Thyroid gland (tissue), 4 donors: ENCODE measurements around the gene DDX51.

Source experiments
- CTCF ChIP-seq, 6 experiments: fragments of 200-600 bp in 3 of 6; fragments of 450-650 bp in 3 of 6; sonication (generic) in 3 of 6; IDR thresholded peaks; one replicate each; pipeline ENCODE4 v1.5.1; 2016 to 2019; ENCODE audit warnings: antibody characterized with exemption in 6 of 6, mild to moderate bottlenecking in 2 of 6, inconsistent platforms in 1 of 6, moderate library complexity in 1 of 6
- POLR2A ChIP-seq, 2 donors: fragments of 450-650 bp; IDR thresholded peaks; one replicate each; pipeline ENCODE4 v1.6.1; 2017; ENCODE audit warnings: antibody characterized with exemption in 2 of 2, mild to moderate bottlenecking in 2 of 2, moderate library complexity in 1 of 2

GRCh38 chr12:132109741-132110140, 34.4 kb downstream of the DDX51 start:
- TF ChIP-seq CTCF (IDR thresholded peaks at IDR 0.05), result no peak
- TF ChIP-seq POLR2A (IDR thresholded peaks at IDR 0.05), result no peak
